ENCODE results near the gene CACUL1.
"Not testable (repeated sequence)": the region's sequence is repeated elsewhere in the genome, so short reads cannot be mapped to it uniquely, and the experiment has no call there.

The CACUL1 gene

GRCh38 chr10:118692872-118693271 lies 61.9 kb downstream of the CACUL1 start:
- no peak for DNase-seq (ENCODE audit: extremely low read depth in 1 of 2, low read depth in 1 of 2)

GRCh38 chr10:118689070-118689858 lies 65.5 kb downstream of the CACUL1 start:
- no peak for DNase-seq (ENCODE audit: extremely low read depth in 1 of 2, low read depth in 1 of 2)

GRCh38 chr10:118687472-118687871 lies 67.3 kb downstream of the CACUL1 start:
- DNase-seq (ENCODE audit: extremely low read depth in 1 of 2, low read depth in 1 of 2), result no peak

- DNase-seq (ENCODE audit: extremely low read depth in 1 of 2, low read depth in 1 of 2), result no peak
These were observed 72.2 kb downstream of the CACUL1 start for GRCh38 chr10:118682533-118682932.

- no peak for DNase-seq (ENCODE audit: extremely low read depth in 1 of 2, low read depth in 1 of 2)
These were observed 74.6 kb downstream of the CACUL1 start for GRCh38 chr10:118680197-118680596.

GRCh38 chr10:118674226-118674919 lies 80.4 kb downstream of the CACUL1 start:
- no peak for DNase-seq (ENCODE audit: extremely low read depth in 1 of 2, low read depth in 1 of 2)

- DNase-seq (ENCODE audit: extremely low read depth in 1 of 2, low read depth in 1 of 2), result no peak
These were observed 81.7 kb downstream of the CACUL1 start for GRCh38 chr10:118672766-118673715.

- no peak for DNase-seq (ENCODE audit: extremely low read depth in 1 of 2, low read depth in 1 of 2)
These were observed 82.6 kb downstream of the CACUL1 start for GRCh38 chr10:118672153-118672552.

- DNase-seq (ENCODE audit: extremely low read depth in 1 of 2, low read depth in 1 of 2), result not testable (repeated sequence)
These were observed 83.5 kb downstream of the CACUL1 start for GRCh38 chr10:118671221-118671620.

- DNase-seq (ENCODE audit: extremely low read depth in 1 of 2, low read depth in 1 of 2), result no peak
These were observed 84.2 kb downstream of the CACUL1 start for GRCh38 chr10:118670472-118671124.

GRCh38 chr10:118669835-118670234 lies 84.9 kb downstream of the CACUL1 start:
- DNase-seq (ENCODE audit: extremely low read depth in 1 of 2, low read depth in 1 of 2), result no peak

- no peak for DNase-seq (ENCODE audit: extremely low read depth in 1 of 2, low read depth in 1 of 2)
These were observed 85.6 kb downstream of the CACUL1 start for GRCh38 chr10:118669020-118669791.

- DNase-seq (ENCODE audit: extremely low read depth in 1 of 2, low read depth in 1 of 2), result no peak
These were observed 86.4 kb downstream of the CACUL1 start for GRCh38 chr10:118668228-118668952.

GRCh38 chr10:118667732-118668131 lies 87.0 kb downstream of the CACUL1 start:
- DNase-seq (ENCODE audit: extremely low read depth in 1 of 2, low read depth in 1 of 2), result no peak

- DNase-seq (ENCODE audit: extremely low read depth in 1 of 2, low read depth in 1 of 2), result no peak
These were observed 88.4 kb downstream of the CACUL1 start for GRCh38 chr10:118666350-118666749.

GRCh38 chr10:118664321-118664720 lies 90.4 kb downstream of the CACUL1 start:
- DNase-seq (ENCODE audit: extremely low read depth in 1 of 2, low read depth in 1 of 2), result no peak

GRCh38 chr10:118663176-118663575 lies 91.6 kb downstream of the CACUL1 start:
- no peak for DNase-seq (ENCODE audit: extremely low read depth in 1 of 2, low read depth in 1 of 2)

GRCh38 chr10:118662228-118663035 lies 92.3 kb downstream of the CACUL1 start:
- DNase-seq (ENCODE audit: extremely low read depth in 1 of 2, low read depth in 1 of 2), result no peak

All from stimulated activated CD8-positive, alpha-beta memory T cell treated with anti-CD3 and anti-CD28 coated beads, Interleukin-7, amount 100 ng/mL, for 48 hours (primary cell).